ENCODE measurements around the gene CLTB. TPM values are rescaled to one million over a fixed set of nuclear protein-coding genes. Genes with fewer than 3 reads are reported as not detected.
A peak's percentile ranks its signal among the peaks of the same experiment; 100 is the strongest.

CLTB gene
- total and polyA plus RNA-seq, 2 of the 4 experiments (the other 2 are of a cell fraction), result 87.6 to 99.9 TPM

- in situ Hi-C loops (cut with MboI; ENCODE audit: low sequenced_read_pairs), result no loop called here
- DNase-seq, result no peak
- TF ChIP-seq USF2 (IDR thresholded peaks at IDR 0.05; ENCODE audit: low read depth, low read length) (no peak), SMC3 (IDR thresholded peaks at IDR 0.05; ENCODE audit: low read depth, low read length) (no peak), ELK1 (IDR thresholded peaks at IDR 0.05; ENCODE audit: borderline replicate concordance, low read depth, low read length) (no peak), FOS (IDR thresholded peaks at IDR 0.05; ENCODE audit: low read depth, low read length) (no peak), RFX5 (IDR thresholded peaks at IDR 0.05; ENCODE audit: low read depth, low read length) (no peak), BHLHE40 (IDR thresholded peaks at IDR 0.05; ENCODE audit: low read depth, low read length) (no peak), CHD1 (IDR thresholded peaks at IDR 0.05; ENCODE audit: low read depth, low read length) (no peak), CTCF (conservative IDR thresholded peaks at IDR 0.05; ENCODE audit: low read depth, low read length) (no peak), RCOR1 (IDR thresholded peaks at IDR 0.05; ENCODE audit: insufficient replicate concordance, low read length) (no peak), MAFK (IDR thresholded peaks at IDR 0.05; ENCODE audit: low read depth, low read length) (no peak)
Measured at GRCh38 chr5:176412517-176413254, 3.7 kb downstream of the CLTB start.

More at GRCh38 chr5:176412517-176413254, 3.7 kb downstream of the CLTB start:
- H3K36me3 ChIP-seq (ENCODE audit: control insufficient read depth, insufficient read depth, low read length), result peaks cover 9% of the 10 kb centered on the region
- no peaks in the 10 kb centered on the region for H3K27me3 ChIP-seq (ENCODE audit: control insufficient read depth, insufficient read depth, low read length)
- peaks cover 11% of the 10 kb centered on the region for H3K4me1 ChIP-seq (ENCODE audit: control insufficient read depth, insufficient read depth, low read length)
- no peak overlapping the region for H4K5ac ChIP-seq (ENCODE audit: low read depth, low read length)
- H3K79me1 ChIP-seq (ENCODE audit: low read depth in 1 of 2, low read length in 2 of 2), result peaks cover 27 to 59% of the 10 kb centered on the region in 2 experiments
- WGBS, 2 experiments (ENCODE audit: extremely low coverage in 2 of 2, insufficient read length in 1 of 2), result 87% methylated on average over 5 of the region's 10 CpGs; no CpG with 5 or more reads in 1 of the 2 experiments
- H3K4ac ChIP-seq (ENCODE audit: low read depth, low read length), result no peak overlapping the region; the same call in 1 of the 2 replicates
- H2BK120ac ChIP-seq (ENCODE audit: low read depth, low read length), result no peak overlapping the region
- H3K14ac ChIP-seq (replicated peaks; ENCODE audit: low read depth, low read length), result no peak overlapping the region
- H3K4me2 ChIP-seq (ENCODE audit: low read depth, low read length), result no peak overlapping the region
- H2BK5ac ChIP-seq (ENCODE audit: low read depth, low read length, poor library complexity, severe bottlenecking), result no peak overlapping the region
- no peak for ATAC-seq (ENCODE audit: low read depth)
- BruUV-seq (replicated peaks), result no TSS peak
- peaks cover 16% of the 10 kb centered on the region for H3K9me1 ChIP-seq (ENCODE audit: insufficient read depth, low read length)
- ChIA-PET CTCF (no interaction called here), POLR2A (ENCODE audit: unreplicated experiment) (no interaction called here)
- no peak overlapping the region for H2BK20ac ChIP-seq (ENCODE audit: low read depth, low read length)
- H4K91ac ChIP-seq (ENCODE audit: insufficient read depth, low read depth, low read length), result no peak overlapping the region
- no peak overlapping the region for H4K8ac ChIP-seq (ENCODE audit: low read depth in 2 of 2, low read length in 2 of 2)
- no peaks in the 10 kb centered on the region for H3K9me3 ChIP-seq (ENCODE audit: control insufficient read depth, insufficient read depth, low read length)
- peaks cover 45% of the 10 kb centered on the region for H4K20me1 ChIP-seq (ENCODE audit: insufficient read depth, low read length)
- H2AK5ac ChIP-seq (ENCODE audit: low read depth, low read length), result 0 out of 2 replicates have a peak overlapping the region, but pooled peaks have one; percentile 31
- no peak overlapping the region for H3K23ac ChIP-seq (ENCODE audit: low read depth, low read length)
- no peak overlapping the region for H3K4me3 ChIP-seq (ENCODE audit: insufficient read depth, low read depth, low read length)
- no peak overlapping the region for H3K27ac ChIP-seq (ENCODE audit: insufficient read depth, low read length)
- dilution Hi-C loops (cut with HindIII; ENCODE audit: low sequenced_read_pairs, unreplicated experiment) (no loop called here), intact Hi-C loops (cut with micrococcal nuclease) (loop anchor here (10.0 kb wide), 1 partner anchor 232 kb away; the partner anchor contains the start of gene TSPAN17)
- H2AFZ ChIP-seq (replicated peaks; ENCODE audit: low read length, poor library complexity), result no peak overlapping the region
- H3K56ac ChIP-seq (ENCODE audit: extremely low read depth, insufficient read depth, low read length), result no peak overlapping the region
- H2AK9ac ChIP-seq (replicated peaks; ENCODE audit: low read depth, low read length, poor library complexity), result peak overlapping the region; percentile 29
- H3K18ac ChIP-seq (ENCODE audit: low read depth, low read length), result no peak overlapping the region
- H2BK15ac ChIP-seq (ENCODE audit: low read depth, low read length), result no peak overlapping the region
- H3K9ac ChIP-seq (ENCODE audit: low read depth, low read length), result no peak overlapping the region

Measured in IMR-90 (cell line).